PFSK-1 (cell line): ENCODE data around the gene BEAN1.

Experiments
- FOXP2 ChIP-seq: optimal IDR thresholded peaks from 2 replicates; pipeline ENCODE3; 2011; ENCODE audit warnings: borderline replicate concordance, control low read depth, inconsistent platforms; ENCODE audit not compliant: insufficient read depth; ENCODE audit errors: extremely low read length, extremely low read depth
- POLR2AphosphoS5 ChIP-seq: IDR thresholded peaks from 2 replicates; pipeline ENCODE4 v1.6.1; 2012; ENCODE audit warnings: low read depth, mild to moderate bottlenecking, control low read depth, low read length, moderate library complexity
- SIN3A ChIP-seq: IDR thresholded peaks from 2 replicates; pipeline ENCODE4 v1.6.1; 2012; ENCODE audit warnings: mild to moderate bottlenecking, low read length, moderate library complexity, borderline replicate concordance; ENCODE audit not compliant: insufficient read depth
- TAF1 ChIP-seq: IDR thresholded peaks from 2 replicates; pipeline ENCODE4 v1.6.1; 2012; ENCODE audit warnings: low read length, control low read depth, borderline replicate concordance; ENCODE audit not compliant: insufficient read depth
- TF ChIP-seq, protein P1 (sequence below), 2 experiments: IDR thresholded peaks; 2 replicates each; pipeline versions ENCODE4 v1.6.1 to v1.8.0; 2011 to 2012; ENCODE audit warnings: low read depth in 2 of 2, low read length in 2 of 2, control low read depth in 1 of 2, inconsistent platforms in 1 of 2, mild to moderate bottlenecking in 1 of 2, moderate library complexity in 1 of 2; ENCODE audit not compliant: insufficient read depth in 1 of 2

GRCh38 chr16:66485376-66485775 lies 58.3 kb downstream of the BEAN1 start:
- TF ChIP-seq, protein P1, sequence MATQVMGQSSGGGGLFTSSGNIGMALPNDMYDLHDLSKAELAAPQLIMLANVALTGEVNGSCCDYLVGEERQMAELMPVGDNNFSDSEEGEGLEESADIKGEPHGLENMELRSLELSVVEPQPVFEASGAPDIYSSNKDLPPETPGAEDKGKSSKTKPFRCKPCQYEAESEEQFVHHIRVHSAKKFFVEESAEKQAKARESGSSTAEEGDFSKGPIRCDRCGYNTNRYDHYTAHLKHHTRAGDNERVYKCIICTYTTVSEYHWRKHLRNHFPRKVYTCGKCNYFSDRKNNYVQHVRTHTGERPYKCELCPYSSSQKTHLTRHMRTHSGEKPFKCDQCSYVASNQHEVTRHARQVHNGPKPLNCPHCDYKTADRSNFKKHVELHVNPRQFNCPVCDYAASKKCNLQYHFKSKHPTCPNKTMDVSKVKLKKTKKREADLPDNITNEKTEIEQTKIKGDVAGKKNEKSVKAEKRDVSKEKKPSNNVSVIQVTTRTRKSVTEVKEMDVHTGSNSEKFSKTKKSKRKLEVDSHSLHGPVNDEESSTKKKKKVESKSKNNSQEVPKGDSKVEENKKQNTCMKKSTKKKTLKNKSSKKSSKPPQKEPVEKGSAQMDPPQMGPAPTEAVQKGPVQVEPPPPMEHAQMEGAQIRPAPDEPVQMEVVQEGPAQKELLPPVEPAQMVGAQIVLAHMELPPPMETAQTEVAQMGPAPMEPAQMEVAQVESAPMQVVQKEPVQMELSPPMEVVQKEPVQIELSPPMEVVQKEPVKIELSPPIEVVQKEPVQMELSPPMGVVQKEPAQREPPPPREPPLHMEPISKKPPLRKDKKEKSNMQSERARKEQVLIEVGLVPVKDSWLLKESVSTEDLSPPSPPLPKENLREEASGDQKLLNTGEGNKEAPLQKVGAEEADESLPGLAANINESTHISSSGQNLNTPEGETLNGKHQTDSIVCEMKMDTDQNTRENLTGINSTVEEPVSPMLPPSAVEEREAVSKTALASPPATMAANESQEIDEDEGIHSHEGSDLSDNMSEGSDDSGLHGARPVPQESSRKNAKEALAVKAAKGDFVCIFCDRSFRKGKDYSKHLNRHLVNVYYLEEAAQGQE (IDR thresholded peaks at IDR 0.05; ENCODE audit: insufficient read depth in 1 of 2, low read depth in 2 of 2, low read length in 2 of 2): no peak
- no peak for TF ChIP-seq POLR2AphosphoS5
- no peak for TF ChIP-seq SIN3A
- no peak for TF ChIP-seq FOXP2
- TF ChIP-seq TAF1: no peak
